Activated T-helper 17 cell treated with anti-CD3 and anti-CD28 coated beads, Interleukin-2, amount 50 U/mL, for 72 hours (primary cell): ENCODE data around the gene ZFP28. TPM values are rescaled to one million over a fixed set of nuclear protein-coding genes. Genes with fewer than 3 reads are reported as not detected.

Experiments used
- ATAC-seq: fragments of 150-1000 bp; cut with Tn5 transposase; replicated peaks from 2 replicates; pipeline ENCODE4 v1.10.0; 2021; ENCODE audit warnings: mild to moderate bottlenecking, moderate library complexity
- H3K27ac Mint-ChIP-seq: one replicate; pipeline ENCODE4 v1.8.0; 2022; ENCODE audit warnings: mixed read lengths
- H3K27me3 Mint-ChIP-seq: one replicate; pipeline ENCODE4 v1.8.0; 2022; ENCODE audit warnings: mixed read lengths
- H3K36me3 Mint-ChIP-seq: one replicate; pipeline ENCODE4 v1.8.0; 2022; ENCODE audit warnings: low read depth, mild to moderate bottlenecking, mixed read lengths
- H3K4me1 Mint-ChIP-seq: one replicate; pipeline ENCODE4 v1.8.0; 2022; ENCODE audit warnings: mixed read lengths
- H3K4me3 Mint-ChIP-seq: one replicate; pipeline ENCODE4 v1.8.0; 2022; ENCODE audit warnings: mild to moderate bottlenecking, mixed read lengths
- H3K9me3 Mint-ChIP-seq: one replicate; pipeline ENCODE4 v1.8.0; 2022; ENCODE audit warnings: mixed read lengths
- total RNA-seq, 2 donors: library from RNA; stranded (reverse); gene quantifications; one replicate each; pipeline ENCODE4 v1.2.3, GENCODE V29; 2022

ZFP28 gene
- total RNA-seq = 1 to 10 TPM; 2.9 to 5.5 TPM

- peak within 1 kb of the TSS; percentile 85 for H3K4me3 Mint-ChIP-seq
- no peaks in the 10 kb centered on the region for H3K4me1 Mint-ChIP-seq
- no peaks in the 10 kb centered on the region for H3K27me3 Mint-ChIP-seq
- H3K9me3 Mint-ChIP-seq = peaks cover 20% of the 10 kb centered on the region
- peak within 1 kb of the TSS; percentile 92 for H3K27ac Mint-ChIP-seq
- peak; percentile 81 for ATAC-seq
- H3K36me3 Mint-ChIP-seq = peaks cover 33% of the 10 kb centered on the region
Observed at GRCh38 chr19:56538761-56539263, at the start of gene ZFP28. Gene ZFP28 (plus strand): TSS chr19:56538948. CDS start chr19:56539019, 71 bp downstream.

GRCh38 chr19:56491399-56491798, 47.3 kb upstream of the ZFP28 start:
- no peaks in the 10 kb centered on the region for H3K36me3 Mint-ChIP-seq
- no peak for ATAC-seq
- H3K27ac Mint-ChIP-seq = no peak overlapping the region
- peaks cover 49% of the 10 kb centered on the region for H3K9me3 Mint-ChIP-seq
- no peaks in the 10 kb centered on the region for H3K4me1 Mint-ChIP-seq
- no peaks in the 10 kb centered on the region for H3K27me3 Mint-ChIP-seq
- no peak overlapping the region for H3K4me3 Mint-ChIP-seq

GRCh38 chr19:56504581-56504980, 34.2 kb upstream of the ZFP28 start:
- ATAC-seq = no peak
- Mint-ChIP-seq H3K36me3 (no peaks in the 10 kb centered on the region), H3K4me1 (no peaks in the 10 kb centered on the region), H3K27me3 (peaks cover 4% of the 10 kb centered on the region), H3K27ac (no peak overlapping the region), H3K9me3 (peaks cover 18% of the 10 kb centered on the region), H3K4me3 (no peak overlapping the region)

GRCh38 chr19:56507446-56508289, 31.1 kb upstream of the ZFP28 start, which contains the start of gene ZNF471:
Gene ZNF471 (plus strand): TSS chr19:56507855. CDS start chr19:56511572, 3,717 bp downstream.
- peaks cover 1% of the 10 kb centered on the region for H3K36me3 Mint-ChIP-seq
- peak; percentile 99 for ATAC-seq
- H3K4me3 Mint-ChIP-seq = no peak within 1 kb of the TSS
- no peaks in the 10 kb centered on the region for H3K4me1 Mint-ChIP-seq
- no peak within 1 kb of the TSS for H3K27ac Mint-ChIP-seq
- H3K9me3 Mint-ChIP-seq = peaks cover 7% of the 10 kb centered on the region
- H3K27me3 Mint-ChIP-seq = peaks cover 4% of the 10 kb centered on the region

- Mint-ChIP-seq H3K9me3 (peaks cover 1% of the 10 kb centered on the region), H3K36me3 (peaks cover 8% of the 10 kb centered on the region), H3K27ac (no peak overlapping the region), H3K4me3 (no peak overlapping the region), H3K4me1 (no peaks in the 10 kb centered on the region), H3K27me3 (peaks cover 4% of the 10 kb centered on the region)
- no peak for ATAC-seq
Observed at GRCh38 chr19:56508290-56508778, 30.4 kb upstream of the ZFP28 start.

GRCh38 chr19:56525214-56525860, 13.4 kb upstream of the ZFP28 start:
- no peak overlapping the region for H3K27ac Mint-ChIP-seq
- H3K4me3 Mint-ChIP-seq = no peak overlapping the region
- H3K9me3 Mint-ChIP-seq = peaks cover 43% of the 10 kb centered on the region
- H3K36me3 Mint-ChIP-seq = peaks cover 13% of the 10 kb centered on the region
- ATAC-seq = no peak
- H3K27me3 Mint-ChIP-seq = no peaks in the 10 kb centered on the region
- H3K4me1 Mint-ChIP-seq = no peaks in the 10 kb centered on the region

GRCh38 chr19:56537442-56537841, 1.3 kb upstream of the ZFP28 start:
- no peak for ATAC-seq
- H3K36me3 Mint-ChIP-seq = peaks cover 23% of the 10 kb centered on the region
- H3K4me1 Mint-ChIP-seq = no peaks in the 10 kb centered on the region
- H3K27ac Mint-ChIP-seq = peak overlapping the region; percentile 92
- H3K4me3 Mint-ChIP-seq = peak overlapping the region; percentile 85
- peaks cover 20% of the 10 kb centered on the region for H3K9me3 Mint-ChIP-seq
- no peaks in the 10 kb centered on the region for H3K27me3 Mint-ChIP-seq

GRCh38 chr19:56538254-56538760, 441 bp upstream of the ZFP28 start:
- H3K36me3 Mint-ChIP-seq = peaks cover 28% of the 10 kb centered on the region
- H3K27me3 Mint-ChIP-seq = no peaks in the 10 kb centered on the region
- H3K9me3 Mint-ChIP-seq = peaks cover 20% of the 10 kb centered on the region
- H3K27ac Mint-ChIP-seq = peak overlapping the region; percentile 92
- peak; percentile 94 for ATAC-seq
- peak overlapping the region; percentile 85 for H3K4me3 Mint-ChIP-seq
- H3K4me1 Mint-ChIP-seq = no peaks in the 10 kb centered on the region

GRCh38 chr19:56543776-56544175, 5.0 kb downstream of the ZFP28 start:
- Mint-ChIP-seq H3K4me1 (no peaks in the 10 kb centered on the region), H3K27ac (no peak overlapping the region), H3K9me3 (peaks cover 24% of the 10 kb centered on the region), H3K4me3 (no peak overlapping the region), H3K36me3 (peaks cover 61% of the 10 kb centered on the region), H3K27me3 (no peaks in the 10 kb centered on the region)
- ATAC-seq = no peak

GRCh38 chr19:56547535-56547934, 8.8 kb downstream of the ZFP28 start:
- H3K27me3 Mint-ChIP-seq = no peaks in the 10 kb centered on the region
- H3K4me1 Mint-ChIP-seq = no peaks in the 10 kb centered on the region
- H3K9me3 Mint-ChIP-seq = peaks cover 20% of the 10 kb centered on the region
- ATAC-seq = no peak
- no peak overlapping the region for H3K27ac Mint-ChIP-seq
- H3K4me3 Mint-ChIP-seq = no peak overlapping the region
- peaks cover 79% of the 10 kb centered on the region for H3K36me3 Mint-ChIP-seq

- peaks cover 59% of the 10 kb centered on the region for H3K36me3 Mint-ChIP-seq
- ATAC-seq = no peak
- H3K4me1 Mint-ChIP-seq = no peaks in the 10 kb centered on the region
- H3K9me3 Mint-ChIP-seq = peaks cover 35% of the 10 kb centered on the region
- no peak overlapping the region for H3K27ac Mint-ChIP-seq
- no peaks in the 10 kb centered on the region for H3K27me3 Mint-ChIP-seq
- no peak overlapping the region for H3K4me3 Mint-ChIP-seq
Observed at GRCh38 chr19:56554272-56554869, 15.6 kb downstream of the ZFP28 start.

- no peak overlapping the region for H3K27ac Mint-ChIP-seq
- peaks cover 26% of the 10 kb centered on the region for H3K9me3 Mint-ChIP-seq
- H3K27me3 Mint-ChIP-seq = no peaks in the 10 kb centered on the region
- H3K4me1 Mint-ChIP-seq = no peaks in the 10 kb centered on the region
- peaks cover 8% of the 10 kb centered on the region for H3K36me3 Mint-ChIP-seq
- no peak overlapping the region for H3K4me3 Mint-ChIP-seq
- no peak for ATAC-seq
Observed at GRCh38 chr19:56562766-56563165, 24.0 kb downstream of the ZFP28 start.

GRCh38 chr19:56566904-56567273, 28.1 kb downstream of the ZFP28 start:
- Mint-ChIP-seq H3K9me3 (peaks cover 22% of the 10 kb centered on the region), H3K27me3 (no peaks in the 10 kb centered on the region), H3K27ac (peak overlapping the region; percentile 86), H3K4me1 (no peaks in the 10 kb centered on the region), H3K36me3 (peaks cover 47% of the 10 kb centered on the region), H3K4me3 (peak overlapping the region; percentile 95)
- ATAC-seq = peak; percentile 59
